DND-41 (cell line): Measurements from ENCODE around the gene CHTF18.

Experiments used
- EZH2 ChIP-seq: IDR thresholded peaks from 3 replicates; pipeline ENCODE4 v1.6.1; 2012; ENCODE audit warnings: borderline replicate concordance, low read depth, mild to moderate bottlenecking, moderate library complexity, low read length, inconsistent platforms; ENCODE audit not compliant: severe bottlenecking
- TF ChIP-seq, protein P1 (sequence below): IDR thresholded peaks from 2 replicates; pipeline ENCODE4 v1.5.1; 2012; ENCODE audit warnings: borderline replicate concordance, low read length, moderate library complexity, mild to moderate bottlenecking; ENCODE audit not compliant: poor library complexity, severe bottlenecking; ENCODE audit errors: extremely low read depth

DNA sequence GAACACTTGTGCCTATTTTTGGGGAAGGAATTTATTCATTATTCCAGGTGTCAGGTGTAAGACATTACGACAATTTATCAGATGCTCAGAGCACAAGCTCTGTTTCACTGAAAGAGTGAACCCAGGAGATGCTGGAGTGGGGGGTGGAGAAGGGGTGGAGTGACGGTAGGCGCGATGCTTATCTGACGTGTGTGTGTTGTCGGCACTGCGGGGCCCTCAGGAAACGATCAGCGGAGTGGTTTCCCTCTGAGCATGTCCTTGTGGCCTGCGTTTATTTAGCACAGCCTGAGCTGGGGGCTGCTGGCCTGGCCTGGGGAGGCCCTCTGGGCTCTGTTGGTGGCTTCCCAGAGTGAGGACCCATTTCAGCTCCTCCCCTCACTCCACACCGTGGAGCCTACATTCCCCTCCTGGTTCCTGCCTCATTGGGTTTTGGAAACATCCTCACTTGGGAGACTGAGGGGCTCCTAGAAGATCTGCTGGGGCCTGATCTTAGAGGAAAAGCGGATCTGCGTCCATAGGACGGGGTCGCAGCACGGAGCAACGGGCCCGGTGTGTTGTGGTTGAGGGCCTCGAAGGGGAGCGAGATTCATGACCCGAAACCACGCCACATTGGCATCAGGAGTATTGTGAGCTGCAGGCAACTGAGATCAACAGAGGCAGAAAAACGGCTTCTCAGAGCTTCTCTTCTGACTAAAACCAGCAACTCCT, 31.1 kb downstream of the CHTF18 start:
- TF ChIP-seq, protein P1, sequence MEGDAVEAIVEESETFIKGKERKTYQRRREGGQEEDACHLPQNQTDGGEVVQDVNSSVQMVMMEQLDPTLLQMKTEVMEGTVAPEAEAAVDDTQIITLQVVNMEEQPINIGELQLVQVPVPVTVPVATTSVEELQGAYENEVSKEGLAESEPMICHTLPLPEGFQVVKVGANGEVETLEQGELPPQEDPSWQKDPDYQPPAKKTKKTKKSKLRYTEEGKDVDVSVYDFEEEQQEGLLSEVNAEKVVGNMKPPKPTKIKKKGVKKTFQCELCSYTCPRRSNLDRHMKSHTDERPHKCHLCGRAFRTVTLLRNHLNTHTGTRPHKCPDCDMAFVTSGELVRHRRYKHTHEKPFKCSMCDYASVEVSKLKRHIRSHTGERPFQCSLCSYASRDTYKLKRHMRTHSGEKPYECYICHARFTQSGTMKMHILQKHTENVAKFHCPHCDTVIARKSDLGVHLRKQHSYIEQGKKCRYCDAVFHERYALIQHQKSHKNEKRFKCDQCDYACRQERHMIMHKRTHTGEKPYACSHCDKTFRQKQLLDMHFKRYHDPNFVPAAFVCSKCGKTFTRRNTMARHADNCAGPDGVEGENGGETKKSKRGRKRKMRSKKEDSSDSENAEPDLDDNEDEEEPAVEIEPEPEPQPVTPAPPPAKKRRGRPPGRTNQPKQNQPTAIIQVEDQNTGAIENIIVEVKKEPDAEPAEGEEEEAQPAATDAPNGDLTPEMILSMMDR = no peak
- no peak for TF ChIP-seq EZH2
